K562 (cell line): ENCODE results near the gene DYNLT5. TPM values are rescaled to one million over a fixed set of nuclear protein-coding genes. Genes with fewer than 3 reads are reported as not detected.
A peak's percentile ranks its signal among the peaks of the same experiment; 100 is the strongest.

Experiments used
- ATAC-seq: fragments of 200-7000 bp; cut with Tn5 transposase; 3 replicates; pipeline ENCODE4 v1.9.1; 2020; ENCODE audit warnings: moderate library complexity
- BruUV-seq: library from RNA; stranded (reverse); fragments of 400-500 nt; replicated peaks from 2 replicates; lab custom pipeline; 2021; lab: Mats Ljungman, UMichigan
- CTCF ChIA-PET: fragments of 300-600 bp; formaldehyde crosslinking; extraction: SDS; loops from one replicate; lab custom pipeline; 2021; ENCODE audit warnings: low intra/inter-chr PET ratio; lab: Yijun Ruan, JAX
- POLR2A ChIA-PET: fragments of 300-600, 350-650 bp; sonication (Branson Sonifier 250); formaldehyde crosslinking; extraction: SDS; loops from one replicate; lab custom pipeline; 2021; ENCODE audit warnings: antibody characterized with exemption, inconsistent platforms; lab: Yijun Ruan, JAX
- DNase-seq, 4 experiments: peaks; one replicate each; pipeline versions ENCODE4 v3.0.0 to v3.0.0-alpha.2; 2011 to 2018; ENCODE audit warnings: low spot score in 3 of 4, mixed read lengths in 3 of 4; ENCODE audit errors: extremely low read depth in 1 of 4
- FAIRE-seq: peaks from 2 replicates; lab custom pipeline; 2011; peaks lifted over from hg19 to GRCh38; lab: Jason Lieb, UNC
- H2AFZ ChIP-seq: 2 replicates; pipeline ENCODE4 v1.6.0; 2011; ENCODE audit warnings: low read depth, low read length, control low read depth, inconsistent platforms
- H3K27ac ChIP-seq: fragments of 200-600 bp; 3 replicates; pipeline ENCODE4 v1.8.0; 2011; ENCODE audit warnings: low read depth, mild to moderate bottlenecking, control low read depth, inconsistent platforms, low read length, moderate library complexity, mixed read lengths; ENCODE audit errors: extremely low read depth
- H3K27me3 ChIP-seq, 2 experiments: fragments of 300-600 bp in 1 of 2; 2 replicates in 1 of 2; 3 replicates in 1 of 2; pipeline versions ENCODE4 v1.6.0 to v1.8.0; 2011; ENCODE audit warnings: inconsistent platforms in 2 of 2, low read length in 2 of 2, mild to moderate bottlenecking in 1 of 2, mixed read lengths in 1 of 2, moderate library complexity in 1 of 2; ENCODE audit not compliant: control insufficient read depth in 2 of 2, insufficient read depth in 2 of 2
- H3K36me3 ChIP-seq: fragments of 300-600 bp; 3 replicates; pipeline ENCODE4 v1.8.0; 2011; ENCODE audit warnings: mild to moderate bottlenecking, low read length, inconsistent platforms; ENCODE audit not compliant: control insufficient read depth, insufficient read depth
- H3K4me1 ChIP-seq, 2 experiments: fragments of 200-600 bp in 1 of 2; replicated peaks in 1 of 2; 2 replicates in 1 of 2; 3 replicates in 1 of 2; pipeline versions ENCODE4 v1.5.1 to v1.8.0; 2011; ENCODE audit warnings: inconsistent platforms in 2 of 2, low read length in 2 of 2, mild to moderate bottlenecking in 1 of 2, mixed read lengths in 1 of 2, moderate library complexity in 1 of 2; ENCODE audit not compliant: control insufficient read depth in 2 of 2, insufficient read depth in 2 of 2
- H3K4me2 ChIP-seq: 2 replicates; pipeline ENCODE4 v1.6.1; 2011; ENCODE audit warnings: low read length, control low read depth, inconsistent platforms, mixed read lengths; ENCODE audit not compliant: insufficient read depth
- H3K4me3 ChIP-seq: fragments of 200-600 bp; sonication (generic), shearing (Covaris generic); 2 replicates; pipeline ENCODE4 v1.5.1; 2016; ENCODE audit warnings: control low read depth, inconsistent platforms
- H3K79me2 ChIP-seq: fragments of 200-600 bp; 3 replicates; pipeline ENCODE4 v1.8.0; 2011; ENCODE audit warnings: low read length, inconsistent platforms; ENCODE audit not compliant: control insufficient read depth, insufficient read depth
- H3K9ac ChIP-seq, 2 experiments: 2 replicates each; pipeline versions ENCODE4 v1.6.0 to v1.6.1; 2011; ENCODE audit warnings: low read depth in 2 of 2, low read length in 2 of 2, control low read depth in 1 of 2, inconsistent platforms in 1 of 2, mild to moderate bottlenecking in 1 of 2, mixed read lengths in 1 of 2; ENCODE audit not compliant: insufficient read depth in 1 of 2
- H3K9me1 ChIP-seq: one replicate; pipeline ENCODE4 v1.6.0; 2011; ENCODE audit warnings: inconsistent platforms, mild to moderate bottlenecking, low read length, moderate library complexity; ENCODE audit not compliant: control insufficient read depth, insufficient read depth
- H3K9me3 ChIP-seq: replicated peaks from 2 replicates; pipeline ENCODE4 v1.5.1; 2011; ENCODE audit warnings: low read depth, low read length, inconsistent platforms; ENCODE audit not compliant: control insufficient read depth, insufficient read depth
- H4K20me1 ChIP-seq: replicated peaks from 2 replicates; pipeline ENCODE4 v1.6.1; 2011; ENCODE audit warnings: low read length, inconsistent platforms, mixed read lengths; ENCODE audit not compliant: control insufficient read depth, insufficient read depth
- ATF1 ChIP-seq, 2 experiments: fragments of 450-650 bp in 1 of 2; IDR thresholded peaks; 2 replicates each; pipeline ENCODE4 v1.6.1; 2016; ENCODE audit warnings: missing compliant biosample characterization in 1 of 2, missing genetic modification characterization in 1 of 2
- CEBPG ChIP-seq, 3 experiments: fragments of 200-800 bp in 1 of 3; sonication (Bioruptor generic) in 1 of 3; sonication (generic) in 1 of 3; formaldehyde crosslinking in 1 of 3; IDR thresholded peaks in 2 of 3; conservative IDR thresholded peaks in 1 of 3; 2 replicates each; pipeline versions ENCODE4 v1.6.1 to v1.8.0; 2016 to 2022; ENCODE audit warnings: missing compliant biosample characterization in 2 of 3, missing genetic modification characterization in 2 of 3, mild to moderate bottlenecking in 1 of 3, missing genetic modification reagents in 1 of 3
- ESRRA ChIP-seq: fragments of 450-650 bp; IDR thresholded peaks from 2 replicates; pipeline ENCODE4 v1.6.1; 2014; ENCODE audit warnings: low read depth, mild to moderate bottlenecking, moderate library complexity, borderline replicate concordance
- ESRRB ChIP-seq: fragments of 250-450 bp; sonication (Bioruptor Pico); IDR thresholded peaks from 2 replicates; pipeline ENCODE4 v1.5.0; 2020; ENCODE audit warnings: mild to moderate bottlenecking, moderate library complexity, borderline replicate concordance
- EZH2 ChIP-seq: IDR thresholded peaks from 2 replicates; pipeline ENCODE4 v1.6.1; 2012; ENCODE audit warnings: low read depth, mild to moderate bottlenecking, inconsistent platforms, low read length, borderline replicate concordance
- FOXP4 ChIP-seq: sonication (generic); formaldehyde crosslinking; IDR thresholded peaks from 2 replicates; pipeline ENCODE4 v1.8.0; 2022; ENCODE audit warnings: mild to moderate bottlenecking, missing genetic modification reagents, borderline replicate concordance
- ILF3 ChIP-seq: fragments of 450-650 bp; IDR thresholded peaks from 2 replicates; pipeline ENCODE4 v1.6.1; 2018; ENCODE audit warnings: antibody characterized with exemption, mild to moderate bottlenecking, moderate library complexity, borderline replicate concordance
- KDM2B ChIP-seq: fragments of 250-450 bp; sonication (Bioruptor Pico); IDR thresholded peaks from 2 replicates; pipeline ENCODE4 v1.8.0; 2021; ENCODE audit warnings: mild to moderate bottlenecking, moderate library complexity
- KLF13 ChIP-seq: fragments of 450-650 bp; IDR thresholded peaks from 2 replicates; pipeline ENCODE4 v1.6.1; 2016; ENCODE audit warnings: missing genetic modification characterization, low read depth, mild to moderate bottlenecking, missing compliant biosample characterization, moderate library complexity, borderline replicate concordance
- KLF6 ChIP-seq: fragments of 250-450 bp; sonication (Bioruptor Pico); IDR thresholded peaks from 2 replicates; pipeline ENCODE4 v1.4.0; 2020; ENCODE audit warnings: mild to moderate bottlenecking, moderate library complexity, borderline replicate concordance
- NCOA1 ChIP-seq: fragments of 450-650 bp; IDR thresholded peaks from 2 replicates; pipeline ENCODE4 v1.6.1; 2016; ENCODE audit warnings: low read depth
- NFIC ChIP-seq: fragments of 450-650 bp; IDR thresholded peaks from 2 replicates; pipeline ENCODE4 v1.6.1; 2017; ENCODE audit warnings: mild to moderate bottlenecking, inconsistent platforms
- PHF20 ChIP-seq: fragments of 450-650 bp; IDR thresholded peaks from 2 replicates; pipeline ENCODE4 v1.6.1; 2018; ENCODE audit not compliant: partially characterized antibody
- POU5F1 ChIP-seq: fragments of 150-350 bp; IDR thresholded peaks from 2 replicates; pipeline ENCODE4 v1.6.1; 2014; ENCODE audit warnings: borderline replicate concordance, low read length, low read depth, mild to moderate bottlenecking; ENCODE audit not compliant: partially characterized antibody
- SP1 ChIP-seq: sonication (generic); formaldehyde crosslinking; IDR thresholded peaks from 2 replicates; pipeline ENCODE4 v1.8.1; 2022; ENCODE audit warnings: mild to moderate bottlenecking, missing genetic modification reagents
- THAP7 ChIP-seq: fragments of 250-450 bp; sonication (Bioruptor Pico); IDR thresholded peaks from 2 replicates; pipeline ENCODE4 v1.5.0; 2021
- ZNF561 ChIP-seq: fragments of 450-650 bp; formaldehyde crosslinking; conservative IDR thresholded peaks from 2 replicates; pipeline ENCODE4 v1.4.0; 2020; ENCODE audit warnings: mild to moderate bottlenecking, moderate library complexity
- WGBS: fragments of 100-300 bp; shearing (Covaris generic); methylation state at CpG from one replicate; pipeline ENCODE4 v1.1.6; 2016; ENCODE audit warnings: low coverage, mixed read lengths; ENCODE audit not compliant: insufficient coverage; ENCODE audit errors: missing lambda C conversion rate; 5-methylcytosine and 5-hydroxymethylcytosine counted together
- in situ Hi-C: fragments of 300-500 bp; cut with MboI; formaldehyde crosslinking; loops from 4 replicates; pipeline ENCODE4 v1.15.0; 2018; ENCODE audit warnings: inconsistent platforms, mixed read lengths
- intact Hi-C: fragments of 100-400 bp; cut with micrococcal nuclease; formaldehyde crosslinking; loops from 2 replicates; pipeline ENCODE4 v1.14.2; 2022
- polyA plus RNA-seq, 8 experiments: library from polyadenylated mRNA; depleted of rRNA in 4 of 8; stranded (reverse) in 5 of 8; unstranded in 3 of 8; fragments of >200 nt; fragmentation: Nextera tagmentation in 2 of 8; fragmentation: Illumina TruSeq in 1 of 8; extraction: Ambion mirVana in 2 of 8; extraction: Trizol in 1 of 8; gene quantifications; 2 replicates each; pipeline versions ENCODE4 v1.2.1 to v1.2.3, GENCODE V29; 2011 to 2014; ENCODE audit warnings: inconsistent platforms in 1 of 8, missing spikeins in 1 of 8
- total RNA-seq, 7 experiments: library from RNA; depleted of rRNA in 6 of 7; stranded (reverse); fragments of >200 nt in 6 of 7; fragmentation: Illumina TruSeq in 2 of 7; extraction: Trizol in 2 of 7; gene quantifications; 2 replicates each; pipeline versions ENCODE4 v1.2.1 to v1.2.3, GENCODE V29; 2011 to 2021; ENCODE audit warnings: low replicate concordance in 1 of 7
- TF ChIP-seq, protein P1 (sequence below): sonication (generic); formaldehyde crosslinking; IDR thresholded peaks from 2 replicates; pipeline ENCODE4 v1.9.0; 2022; ENCODE audit warnings: mild to moderate bottlenecking, missing genetic modification reagents

DYNLT5 gene
- total and polyA plus RNA-seq, 9 of the 15 experiments (the other 6 are each of a cell fraction or from before 2014, with no cell fraction given), result not detected

GRCh38 chr1:66758241-66758755 is 6.0 kb downstream of the DYNLT5 start:
- in situ Hi-C loops, result no loop called here
- POLR2A ChIA-PET, result interaction anchor here (0.6 to 1.8 kb wide), 7 partner anchors 8 to 732 kb away, joined by 3 to 13 read pairs (median 4); no protein-coding TSS in a partner anchor
- peak overlapping the region; percentile 77 for H3K27ac ChIP-seq
- TF ChIP-seq ESRRA (peak; percentile 35; the same call in 1 of the 2 replicates), KDM2B (no peak), NCOA1 (peak; percentile 85), ILF3 (no peak), PHF20 (no peak), ZNF561 (CRISPR knock-in tag) (no peak), KLF6 (CRISPR knock-in tag) (no peak; the same call in 1 of the 2 replicates), CEBPG (CRISPR knock-in tag; IDR thresholded peaks at IDR 0.05) (no peak), CEBPG (tag; conservative IDR thresholded peaks at IDR 0.05 in 1 of 2, IDR thresholded peaks at IDR 0.05 in 1 of 2) (no peak), ATF1 (CRISPR knock-in tag; IDR thresholded peaks at IDR 0.05) (no peak), ATF1 (tag; IDR thresholded peaks at IDR 0.05) (peak; percentile 82), EZH2 (no peak), ESRRB (CRISPR knock-in tag) (no peak), KLF13 (tag) (no peak), FOXP4 (CRISPR knock-in tag) (no peak), POU5F1 (no peak), NFIC (peak; percentile 72), THAP7 (no peak), SP1 (peak; percentile 55; the same call in 1 of the 2 replicates)
- TF ChIP-seq, protein P1, sequence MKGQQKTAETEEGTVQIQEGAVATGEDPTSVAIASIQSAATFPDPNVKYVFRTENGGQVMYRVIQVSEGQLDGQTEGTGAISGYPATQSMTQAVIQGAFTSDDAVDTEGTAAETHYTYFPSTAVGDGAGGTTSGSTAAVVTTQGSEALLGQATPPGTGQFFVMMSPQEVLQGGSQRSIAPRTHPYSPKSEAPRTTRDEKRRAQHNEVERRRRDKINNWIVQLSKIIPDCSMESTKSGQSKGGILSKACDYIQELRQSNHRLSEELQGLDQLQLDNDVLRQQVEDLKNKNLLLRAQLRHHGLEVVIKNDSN (CRISPR knock-in tag), result peak; percentile 84

More at GRCh38 chr1:66758241-66758755, 6.0 kb downstream of the DYNLT5 start:
- Histone ChIP-seq H3K9me1 (no peaks in the 10 kb centered on the region), H4K20me1 (no peaks in the 10 kb centered on the region), H3K9ac (peak overlapping the region in 1 of 2 experiments; percentile 47; a peak in 2 of 4 replicates), H3K4me1 (peaks cover 7 to 29% of the 10 kb centered on the region in 2 experiments; a peak in 4 of 5 replicates), H3K4me3 (no peak overlapping the region), H3K79me2 (no peaks in the 10 kb centered on the region), H3K9me3 (no peaks in the 10 kb centered on the region), H2AFZ (peak overlapping the region; percentile 70), H3K27me3 (no peaks in the 10 kb centered on the region), H3K36me3 (no peaks in the 10 kb centered on the region), H3K4me2 (peak overlapping the region; percentile 53)
- CTCF ChIA-PET, result interaction anchor here (1.3 kb wide), 1 partner anchor 238 kb away, joined by 3 read pairs; no protein-coding TSS in a partner anchor
- peak; percentile 35 to 91 (median 68) for DNase-seq
- BruUV-seq, result no TSS peak
- intact Hi-C loops, result no loop called here
- WGBS, result no CpG with 5 or more reads among the region's 1 CpG
- FAIRE-seq, result peak; percentile 98
- peak; percentile 95 for ATAC-seq
